ENCODE measurements around the gene S100A2. TPM values are rescaled to one million over a fixed set of nuclear protein-coding genes. Genes with fewer than 3 reads are reported as not detected.

Gene S100A2
- total RNA-seq, 2 donors from 2014 or later, result not detected

DNA sequence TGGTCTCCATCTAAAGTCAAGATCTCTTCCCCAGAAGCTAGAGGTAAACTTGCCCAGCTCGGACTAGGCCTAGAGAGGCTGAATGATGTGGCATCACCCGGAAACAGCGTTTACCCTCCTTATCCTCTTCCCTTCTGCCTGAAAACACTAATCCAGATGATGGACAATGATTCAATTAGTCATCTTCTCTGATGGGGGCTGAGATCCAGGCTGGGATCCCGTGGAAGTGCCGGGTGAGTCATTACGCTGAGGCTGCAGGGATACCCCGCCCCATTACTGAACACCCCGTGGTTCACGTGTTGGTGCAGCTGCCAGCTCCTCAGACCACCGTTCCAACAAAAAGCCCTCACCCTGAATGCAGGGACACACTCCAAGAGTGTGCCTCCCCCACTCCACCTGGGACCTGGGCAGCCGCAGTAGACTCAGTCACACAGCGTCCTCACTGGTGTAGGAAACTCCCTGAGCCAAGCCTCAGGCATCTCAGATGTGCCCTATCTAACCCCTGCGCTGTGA, 31.9 kb downstream of the S100A2 start:
- peak overlapping the region; percentile 67 to 74 for H3K4me3 ChIP-seq
- peaks cover 0 to 38% of the 10 kb centered on the region in 2 donors for H3K4me1 ChIP-seq
- peak overlapping the region; percentile 97 for H3K27ac ChIP-seq
- no peak for TF ChIP-seq CTCF (IDR thresholded peaks at IDR 0.05)
- DNase-seq (ENCODE audit: low spot score), result peak; percentile 88
- H3K36me3 ChIP-seq, result no peaks in the 10 kb centered on the region
- no peaks in the 10 kb centered on the region for H3K27me3 ChIP-seq
- H3K9me3 ChIP-seq, result no peaks in the 10 kb centered on the region

GRCh38 chr1:153532769-153533599, 32.7 kb downstream of the S100A2 start:
- Histone ChIP-seq H3K4me1 (peaks cover 0 to 38% of the 10 kb centered on the region in 2 donors), H3K9me3 (no peaks in the 10 kb centered on the region), H3K27ac (peak overlapping the region; percentile 97), H3K4me3 (peak overlapping the region; percentile 67 to 74), H3K27me3 (no peaks in the 10 kb centered on the region), H3K36me3 (no peaks in the 10 kb centered on the region)
- TF ChIP-seq CTCF (IDR thresholded peaks at IDR 0.05), result peak; percentile 67 to 93
- peak; percentile 95 for DNase-seq (ENCODE audit: low spot score)

GRCh38 chr1:153532181-153532580, 33.5 kb downstream of the S100A2 start:
- no peaks in the 10 kb centered on the region for H3K9me3 ChIP-seq
- H3K4me3 ChIP-seq, result no peak overlapping the region
- H3K36me3 ChIP-seq, result no peaks in the 10 kb centered on the region
- H3K27me3 ChIP-seq, result no peaks in the 10 kb centered on the region
- no peak for TF ChIP-seq CTCF (IDR thresholded peaks at IDR 0.05)
- H3K27ac ChIP-seq, result peak overlapping the region in 1 of 2 donors; percentile 14
- peaks cover 0 to 39% of the 10 kb centered on the region in 2 donors for H3K4me1 ChIP-seq
- no peak for DNase-seq (ENCODE audit: low spot score)

GRCh38 chr1:153531638-153532037, 34.0 kb downstream of the S100A2 start:
- no peak for DNase-seq (ENCODE audit: low spot score)
- peaks cover 0 to 41% of the 10 kb centered on the region in 2 donors for H3K4me1 ChIP-seq
- no peak overlapping the region for H3K27ac ChIP-seq
- no peak overlapping the region for H3K4me3 ChIP-seq
- H3K9me3 ChIP-seq, result no peaks in the 10 kb centered on the region
- H3K27me3 ChIP-seq, result no peaks in the 10 kb centered on the region
- H3K36me3 ChIP-seq, result no peaks in the 10 kb centered on the region
- no peak for TF ChIP-seq CTCF (IDR thresholded peaks at IDR 0.05)

- peaks cover 0 to 28% of the 10 kb centered on the region in 2 donors for H3K4me1 ChIP-seq
- DNase-seq (ENCODE audit: low spot score), result no peak
Measured at GRCh38 chr1:153527683-153528040, 38.0 kb downstream of the S100A2 start.

More at GRCh38 chr1:153527683-153528040, 38.0 kb downstream of the S100A2 start:
- Histone ChIP-seq H3K27me3 (no peaks in the 10 kb centered on the region), H3K27ac (no peak overlapping the region), H3K4me3 (no peak overlapping the region), H3K9me3 (no peaks in the 10 kb centered on the region), H3K36me3 (no peaks in the 10 kb centered on the region)
- TF ChIP-seq CTCF (IDR thresholded peaks at IDR 0.05), result no peak
